ENCODE measurements around the gene KCNH6.
A peak's percentile ranks its signal among the peaks of the same experiment; 100 is the strongest.

KCNH6 gene

GRCh38 chr17:63525190-63525946 is 2.2 kb downstream of the KCNH6 start:
- Mint-ChIP-seq H3K9me3 (no peaks in the 10 kb centered on the region), H3K27me3 (peaks cover 25 to 50% of the 10 kb centered on the region in 2 donors)
- no peak for ATAC-seq (replicated peaks)

GRCh38 chr17:63526861-63527260 is 3.7 kb downstream of the KCNH6 start:
- peaks cover 4 to 11% of the 10 kb centered on the region in 2 donors for H3K4me1 Mint-ChIP-seq (ENCODE audit: low read depth in 2 of 2)
- peaks cover 3% of the 10 kb centered on the region for H3K36me3 Mint-ChIP-seq (ENCODE audit: insufficient read depth)
- no peak overlapping the region for H3K27ac Mint-ChIP-seq
- peaks cover 25 to 42% of the 10 kb centered on the region in 2 donors for H3K27me3 Mint-ChIP-seq
- H3K4me3 Mint-ChIP-seq, result no peak overlapping the region
- H3K9me3 Mint-ChIP-seq, result no peaks in the 10 kb centered on the region
- DNase-seq (no peak), ATAC-seq (replicated peaks) (no peak)

More at GRCh38 chr17:63525190-63525946, 2.2 kb downstream of the KCNH6 start:
- peaks cover 3% of the 10 kb centered on the region for H3K36me3 Mint-ChIP-seq (ENCODE audit: insufficient read depth)
- H3K4me3 Mint-ChIP-seq, result no peak overlapping the region
- DNase-seq, result no peak
- H3K4me1 Mint-ChIP-seq (ENCODE audit: low read depth in 2 of 2), result peaks cover 4 to 11% of the 10 kb centered on the region in 2 donors
- H3K27ac Mint-ChIP-seq, result no peak overlapping the region

GRCh38 chr17:63528183-63528582 is 5.0 kb downstream of the KCNH6 start:
- DNase-seq (no peak), ATAC-seq (replicated peaks) (no peak)
- Mint-ChIP-seq H3K4me1 (ENCODE audit: low read depth in 2 of 2) (peaks cover 4 to 9% of the 10 kb centered on the region in 2 donors), H3K27ac (no peak overlapping the region), H3K36me3 (ENCODE audit: insufficient read depth) (no peaks in the 10 kb centered on the region), H3K9me3 (no peaks in the 10 kb centered on the region), H3K27me3 (peaks cover 25 to 42% of the 10 kb centered on the region in 2 donors), H3K4me3 (no peak overlapping the region)

GRCh38 chr17:63529711-63530556 is 6.8 kb downstream of the KCNH6 start:
- Mint-ChIP-seq H3K36me3 (ENCODE audit: insufficient read depth) (no peaks in the 10 kb centered on the region), H3K27ac (peak overlapping the region in 1 of 2 donors; percentile 51), H3K9me3 (no peaks in the 10 kb centered on the region), H3K4me1 (ENCODE audit: low read depth in 2 of 2) (no peaks in the 10 kb centered on the region), H3K4me3 (no peak overlapping the region), H3K27me3 (peaks cover 9 to 27% of the 10 kb centered on the region in 2 donors)
- no peak for DNase-seq
- ATAC-seq (replicated peaks), result no peak

GRCh38 chr17:63530557-63531021 is 7.4 kb downstream of the KCNH6 start:
- no peak overlapping the region for H3K27ac Mint-ChIP-seq
- no peak overlapping the region for H3K4me3 Mint-ChIP-seq
- no peak for DNase-seq
- H3K36me3 Mint-ChIP-seq (ENCODE audit: insufficient read depth), result no peaks in the 10 kb centered on the region
- ATAC-seq (replicated peaks), result no peak
- H3K9me3 Mint-ChIP-seq, result no peaks in the 10 kb centered on the region
- H3K27me3 Mint-ChIP-seq, result peaks cover 8 to 27% of the 10 kb centered on the region in 2 donors
- peaks cover 2% of the 10 kb centered on the region in 2 donors for H3K4me1 Mint-ChIP-seq (ENCODE audit: low read depth in 2 of 2)

GRCh38 chr17:63531022-63531965 is 8.1 kb downstream of the KCNH6 start:
- no peak for DNase-seq
- Mint-ChIP-seq H3K36me3 (ENCODE audit: insufficient read depth) (peaks cover 2% of the 10 kb centered on the region), H3K9me3 (no peaks in the 10 kb centered on the region)

GRCh38 chr17:63533433-63534077 is 10.4 kb downstream of the KCNH6 start:
- DNase-seq, result no peak
- ATAC-seq (replicated peaks), result no peak

More at GRCh38 chr17:63531022-63531965, 8.1 kb downstream of the KCNH6 start:
- H3K4me1 Mint-ChIP-seq (ENCODE audit: low read depth in 2 of 2), result peaks cover 2% of the 10 kb centered on the region in 2 donors
- no peak overlapping the region for H3K4me3 Mint-ChIP-seq
- H3K27ac Mint-ChIP-seq, result no peak overlapping the region
- peaks cover 10 to 29% of the 10 kb centered on the region in 2 donors for H3K27me3 Mint-ChIP-seq
- no peak for ATAC-seq (replicated peaks)

GRCh38 chr17:63534078-63534570 is 11.0 kb downstream of the KCNH6 start:
- Mint-ChIP-seq H3K27me3 (peaks cover 30 to 41% of the 10 kb centered on the region in 2 donors), H3K9me3 (no peaks in the 10 kb centered on the region), H3K4me3 (no peak overlapping the region), H3K36me3 (ENCODE audit: insufficient read depth) (peaks cover 2% of the 10 kb centered on the region), H3K4me1 (ENCODE audit: low read depth in 2 of 2) (peaks cover 2 to 7% of the 10 kb centered on the region in 2 donors), H3K27ac (peak overlapping the region in 1 of 2 donors; percentile 66)
- no peak for DNase-seq
- ATAC-seq (replicated peaks), result no peak

More at GRCh38 chr17:63533433-63534077, 10.4 kb downstream of the KCNH6 start:
- Mint-ChIP-seq H3K4me3 (no peak overlapping the region), H3K36me3 (ENCODE audit: insufficient read depth) (peaks cover 2% of the 10 kb centered on the region), H3K27me3 (peaks cover 24 to 35% of the 10 kb centered on the region in 2 donors), H3K27ac (peak overlapping the region in 1 of 2 donors; percentile 66), H3K9me3 (no peaks in the 10 kb centered on the region), H3K4me1 (ENCODE audit: low read depth in 2 of 2) (peaks cover 2 to 5% of the 10 kb centered on the region in 2 donors)

- H3K4me3 Mint-ChIP-seq, result no peak overlapping the region
- no peaks in the 10 kb centered on the region for H3K9me3 Mint-ChIP-seq
- peaks cover 2% of the 10 kb centered on the region for H3K36me3 Mint-ChIP-seq (ENCODE audit: insufficient read depth)
- peak overlapping the region in 1 of 2 donors; percentile 59 for H3K27ac Mint-ChIP-seq
- peaks cover 38 to 49% of the 10 kb centered on the region in 2 donors for H3K27me3 Mint-ChIP-seq
- peaks cover 2 to 7% of the 10 kb centered on the region in 2 donors for H3K4me1 Mint-ChIP-seq (ENCODE audit: low read depth in 2 of 2)
- no peak for ATAC-seq (replicated peaks)
- DNase-seq, result no peak
Measured at GRCh38 chr17:63534816-63535455, 11.8 kb downstream of the KCNH6 start.

- H3K36me3 Mint-ChIP-seq (ENCODE audit: insufficient read depth), result peaks cover 2% of the 10 kb centered on the region
- ATAC-seq (replicated peaks) (no peak), DNase-seq (no peak)
- no peaks in the 10 kb centered on the region for H3K9me3 Mint-ChIP-seq
- peak overlapping the region in 1 of 2 donors; percentile 59 for H3K27ac Mint-ChIP-seq
- no peak overlapping the region for H3K4me3 Mint-ChIP-seq
- peaks cover 2 to 7% of the 10 kb centered on the region in 2 donors for H3K4me1 Mint-ChIP-seq (ENCODE audit: low read depth in 2 of 2)
- H3K27me3 Mint-ChIP-seq, result peaks cover 44 to 56% of the 10 kb centered on the region in 2 donors
Measured at GRCh38 chr17:63535640-63536039, 12.5 kb downstream of the KCNH6 start.

- no peak for ATAC-seq (replicated peaks)
- no peak for DNase-seq
- peaks cover 2% of the 10 kb centered on the region for H3K36me3 Mint-ChIP-seq (ENCODE audit: insufficient read depth)
- H3K4me3 Mint-ChIP-seq, result peak overlapping the region in 1 of 2 donors; percentile 14
- H3K27ac Mint-ChIP-seq, result no peak overlapping the region
- peaks cover 48 to 63% of the 10 kb centered on the region in 2 donors for H3K27me3 Mint-ChIP-seq
- H3K4me1 Mint-ChIP-seq (ENCODE audit: low read depth in 2 of 2), result peaks cover 2 to 7% of the 10 kb centered on the region in 2 donors
- H3K9me3 Mint-ChIP-seq, result no peaks in the 10 kb centered on the region
Measured at GRCh38 chr17:63537001-63537400, 13.8 kb downstream of the KCNH6 start.
